HepG2 (cell line): ENCODE measurements around the gene COMT. TPM values are rescaled to one million over a fixed set of nuclear protein-coding genes. Genes with fewer than 3 reads are reported as not detected.

Experiments
- BRF2 ChIP-seq: sonication (generic); formaldehyde crosslinking; IDR thresholded peaks from 2 replicates; pipeline ENCODE4 v1.8.1; 2022; ENCODE audit warnings: mild to moderate bottlenecking, missing genetic modification reagents
- FOXA1 ChIP-seq, 2 experiments: fragments of 450-650 bp in 1 of 2; sonication (generic) in 1 of 2; formaldehyde crosslinking in 1 of 2; IDR thresholded peaks; 2 replicates each; pipeline versions ENCODE4 v1.4.0 to v1.6.1; 2016 to 2020; ENCODE audit warnings: missing genetic modification reagents in 1 of 2
- KDM6A ChIP-seq: IDR thresholded peaks from 2 replicates; pipeline ENCODE4 v1.6.1; 2016; ENCODE audit warnings: low read depth
- MXI1 ChIP-seq: IDR thresholded peaks from 3 replicates; pipeline ENCODE4 v1.6.1; 2012; ENCODE audit warnings: low read depth, low read length, inconsistent platforms, borderline replicate concordance
- RFX3 ChIP-seq: IDR thresholded peaks from 2 replicates; pipeline ENCODE4 v1.6.1; 2016; ENCODE audit warnings: missing biosample characterization, missing genetic modification reagents
- SP5 ChIP-seq: IDR thresholded peaks from 2 replicates; pipeline ENCODE4 v1.6.1; 2016; ENCODE audit warnings: low read depth, borderline replicate concordance
- ZFP1 ChIP-seq: IDR thresholded peaks from 2 replicates; pipeline ENCODE4 v1.6.1; 2016
- ZFX ChIP-seq: sonication (generic); formaldehyde crosslinking; IDR thresholded peaks from 2 replicates; pipeline ENCODE4 v1.4.0; 2020; ENCODE audit warnings: mild to moderate bottlenecking, low read depth, missing genetic modification reagents, moderate library complexity
- ZNF138 ChIP-seq: sonication (generic); formaldehyde crosslinking; IDR thresholded peaks from 2 replicates; pipeline ENCODE4 v1.5.0; 2020; ENCODE audit warnings: mild to moderate bottlenecking, low read depth, missing genetic modification reagents
- ZNF446 ChIP-seq: sonication (generic); formaldehyde crosslinking; IDR thresholded peaks from 2 replicates; pipeline ENCODE4 v1.5.0; 2020; ENCODE audit warnings: mild to moderate bottlenecking, missing genetic modification reagents
- ZNF577 ChIP-seq: sonication (generic); formaldehyde crosslinking; IDR thresholded peaks from 2 replicates; pipeline ENCODE4 v1.4.0; 2020; ENCODE audit warnings: mild to moderate bottlenecking, low read depth, missing genetic modification reagents, borderline replicate concordance
- ZNF713 ChIP-seq: sonication (generic); formaldehyde crosslinking; IDR thresholded peaks from 2 replicates; pipeline ENCODE4 v1.4.0; 2020; ENCODE audit warnings: mild to moderate bottlenecking, missing genetic modification reagents
- polyA plus RNA-seq, 8 experiments: library from polyadenylated mRNA; depleted of rRNA in 3 of 8; stranded (reverse) in 7 of 8; unstranded in 1 of 8; fragments of >200 nt; fragmentation: Illumina TruSeq in 4 of 8; extraction: Trizol in 4 of 8; gene quantifications; 2 replicates each; pipeline versions ENCODE4 v1.2.1 to v1.2.3, GENCODE V29; 2011 to 2016; ENCODE audit warnings: low read depth in 4 of 8, missing spikeins in 1 of 8, mixed read lengths in 1 of 8; ENCODE audit not compliant: insufficient read depth in 1 of 8
- total RNA-seq, 5 experiments: library from RNA; depleted of rRNA; stranded (reverse); fragments of >200 nt; fragmentation: Illumina TruSeq; extraction: Trizol; gene quantifications; 2 replicates each; pipeline ENCODE4 v1.2.3, GENCODE V29; 2016; ENCODE audit warnings: low read depth in 1 of 5
- TF ChIP-seq, protein P1 (sequence below): sonication (generic); formaldehyde crosslinking; IDR thresholded peaks from 2 replicates; pipeline ENCODE4 v1.8.0; 2022; ENCODE audit warnings: missing genetic modification reagents, mild to moderate bottlenecking, borderline replicate concordance

Gene COMT
- total and polyA plus RNA-seq, 2 of the 13 experiments (the other 11 are each of a cell fraction or from before 2014, with no cell fraction given): 156 to 162 TPM

DNA sequence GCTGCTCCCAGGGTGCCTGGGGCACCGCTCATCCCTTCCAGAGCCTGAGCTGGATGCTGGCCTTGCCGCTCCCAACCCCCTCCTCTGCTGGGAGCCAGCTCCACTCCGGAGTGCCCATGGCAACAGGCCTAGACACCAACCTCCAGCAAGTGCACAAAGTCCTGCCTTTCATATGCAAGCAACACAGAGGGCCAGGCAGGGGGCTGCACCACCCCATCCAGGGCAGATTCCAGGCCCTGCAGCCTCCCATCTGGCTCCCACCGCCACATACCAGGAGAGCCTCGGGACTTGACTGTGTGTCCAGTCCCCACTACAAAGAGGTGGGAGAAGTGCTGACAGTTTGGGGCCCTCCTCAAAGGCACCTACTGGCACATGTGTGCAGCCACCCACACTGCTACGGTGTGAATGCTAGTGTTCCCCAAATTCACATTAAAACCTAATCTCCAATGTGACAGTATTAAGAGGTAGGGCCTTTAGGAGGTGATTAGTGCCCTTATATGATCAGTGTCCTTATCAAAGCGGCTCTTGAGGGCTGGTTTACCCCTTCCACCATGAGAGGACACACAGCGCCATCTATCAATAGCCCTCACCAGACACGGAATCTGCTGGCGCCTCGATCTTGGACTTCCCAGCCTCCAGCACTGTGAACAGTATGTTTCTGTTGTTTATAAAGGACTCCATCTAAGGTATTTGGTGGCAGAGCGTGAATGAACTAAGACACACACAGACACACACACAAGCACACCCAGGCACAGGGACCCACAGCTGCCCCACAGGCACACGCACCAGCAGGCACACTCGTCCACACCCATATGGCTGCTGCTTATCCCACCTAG is 58.9 kb downstream of the COMT start (continued):
- TF ChIP-seq KDM6A (CRISPR knock-in tag): 0 out of 2 replicates have a peak, but pooled peaks have one; percentile 22
- no peak for TF ChIP-seq SP5 (CRISPR knock-in tag)
- peak; percentile 54; the same call in 1 of the 2 replicates for TF ChIP-seq ZFX (CRISPR knock-in tag)
- peak; percentile 69 for TF ChIP-seq RFX3 (CRISPR knock-in tag)
- TF ChIP-seq, protein P1, sequence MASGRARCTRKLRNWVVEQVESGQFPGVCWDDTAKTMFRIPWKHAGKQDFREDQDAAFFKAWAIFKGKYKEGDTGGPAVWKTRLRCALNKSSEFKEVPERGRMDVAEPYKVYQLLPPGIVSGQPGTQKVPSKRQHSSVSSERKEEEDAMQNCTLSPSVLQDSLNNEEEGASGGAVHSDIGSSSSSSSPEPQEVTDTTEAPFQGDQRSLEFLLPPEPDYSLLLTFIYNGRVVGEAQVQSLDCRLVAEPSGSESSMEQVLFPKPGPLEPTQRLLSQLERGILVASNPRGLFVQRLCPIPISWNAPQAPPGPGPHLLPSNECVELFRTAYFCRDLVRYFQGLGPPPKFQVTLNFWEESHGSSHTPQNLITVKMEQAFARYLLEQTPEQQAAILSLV: no peak
- no peak for TF ChIP-seq ZFP1 (CRISPR knock-in tag)
- TF ChIP-seq ZNF577 (CRISPR knock-in tag): no peak
- no peak for TF ChIP-seq ZNF713 (CRISPR knock-in tag)
- TF ChIP-seq FOXA1 (IDR thresholded peaks at IDR 0.05): no peak
- no peak for TF ChIP-seq FOXA1 (CRISPR knock-in tag; IDR thresholded peaks at IDR 0.05)
- TF ChIP-seq ZNF446 (CRISPR knock-in tag): no peak
- TF ChIP-seq ZNF138 (CRISPR knock-in tag): no peak
- no peak for TF ChIP-seq BRF2 (CRISPR knock-in tag)
- peak; percentile 56; the same call in 1 of the 3 replicates for TF ChIP-seq MXI1
